OCI-LY1 (cell line): ENCODE data around the gene FA2H.

Source experiments
- CTCF ChIP-seq: fragments of 200-600 bp; sonication (generic), shearing (Covaris generic); IDR thresholded peaks from 2 replicates; pipeline ENCODE4 v1.5.1; 2017; ENCODE audit warnings: mild to moderate bottlenecking, antibody characterized with exemption, low read length, moderate library complexity, mixed read lengths
- EZH2 ChIP-seq: fragments of 200-600 bp; sonication (generic), shearing (Covaris generic); IDR thresholded peaks from 2 replicates; pipeline ENCODE4 v1.8.0; 2017; ENCODE audit warnings: borderline replicate concordance, mixed run types, mild to moderate bottlenecking, antibody characterized with exemption, low read length, moderate library complexity, mixed read lengths

- no peak for TF ChIP-seq CTCF
- TF ChIP-seq EZH2 = no peak
Observed at GRCh38 chr16:74679983-74680382, 94.6 kb downstream of the FA2H start.
